B cell (primary cell): Measurements from ENCODE around the gene MID1IP1. TPM values are rescaled to one million over a fixed set of nuclear protein-coding genes. Genes with fewer than 3 reads are reported as not detected.

Experiments
- ATAC-seq: fragments of 200-7000 bp; cut with Tn5 transposase; one replicate; pipeline ENCODE4 v1.10.0; 2021; ENCODE audit warnings: low read depth, mild to moderate bottlenecking, moderate number of reproducible peaks, moderate library complexity
- CTCF ChIA-PET: fragments of 350-600 bp; sonication (Branson Sonifier 250); formaldehyde crosslinking; loops from one replicate; lab custom pipeline; 2021; ENCODE audit warnings: antibody characterized with exemption, inconsistent platforms; lab: Charles Lee
- POLR2A ChIA-PET: fragments of 350-600 bp; sonication (Branson Sonifier 250); formaldehyde crosslinking; loops from one replicate; lab custom pipeline; 2021; ENCODE audit warnings: antibody characterized with exemption; lab: Charles Lee
- DNase-seq: peaks from one replicate; pipeline ENCODE4 v3.0.0; 2013
- H2AFZ ChIP-seq: 2 replicates; pipeline ENCODE4 v1.6.1; 2012; ENCODE audit warnings: mild to moderate bottlenecking, low read depth, low read length; ENCODE audit not compliant: insufficient read depth, poor library complexity, severe bottlenecking
- H3K27ac ChIP-seq, 2 donors: 1 replicate in 1 of 2; 2 replicates in 1 of 2; pipeline ENCODE4 v1.5.1; 2012 to 2013; ENCODE audit warnings: low read length in 2 of 2, mild to moderate bottlenecking in 2 of 2, moderate library complexity in 1 of 2
- H3K27me3 ChIP-seq, 4 experiments: fragments of 200-600 bp in 1 of 4; sonication (generic) in 1 of 4; replicated peaks in 1 of 4; 1 replicate in 2 of 4; 2 replicates in 2 of 4; pipeline versions ENCODE4 v1.6.1 to v1.7.0; 2013 to 2016; ENCODE audit warnings: low read length in 3 of 4, mild to moderate bottlenecking in 2 of 4, mixed read lengths in 1 of 4, moderate library complexity in 1 of 4; ENCODE audit not compliant: insufficient read depth in 4 of 4, control insufficient read depth in 3 of 4; ENCODE audit errors: control extremely low read depth in 1 of 4
- H3K36me3 ChIP-seq, 2 experiments: replicated peaks in 1 of 2; 1 replicate in 1 of 2; 2 replicates in 1 of 2; pipeline versions ENCODE4 v1.6.1 to v1.7.1; 2013; ENCODE audit warnings: low read length in 1 of 2; ENCODE audit not compliant: insufficient read depth in 2 of 2, control insufficient read depth in 1 of 2; ENCODE audit errors: control extremely low read depth in 1 of 2, extremely low read depth in 1 of 2
- H3K4me1 ChIP-seq, 2 donors: fragments of 200-600 bp in 1 of 2; sonication (generic) in 1 of 2; 1 replicate in 1 of 2; 2 replicates in 1 of 2; pipeline versions ENCODE4 v1.5.1 to v1.6.1; 2013 to 2017; ENCODE audit warnings: low read length in 2 of 2; ENCODE audit not compliant: control insufficient read depth in 2 of 2, insufficient read depth in 2 of 2
- H3K4me2 ChIP-seq: replicated peaks from 2 replicates; pipeline ENCODE3; 2012; ENCODE audit warnings: mild to moderate bottlenecking, low read depth, low read length; ENCODE audit not compliant: poor library complexity, severe bottlenecking
- H3K4me3 ChIP-seq, 5 experiments: fragments of 200-600 bp in 1 of 5; sonication (generic) in 1 of 5; 1 replicate in 3 of 5; 2 replicates in 2 of 5; pipeline versions ENCODE4 v1.5.1 to v1.7.0; 2011 to 2016; ENCODE audit warnings: low read length in 4 of 5, mild to moderate bottlenecking in 4 of 5, low read depth in 2 of 5, control low read depth in 1 of 5, moderate library complexity in 1 of 5; ENCODE audit not compliant: insufficient read depth in 1 of 5; ENCODE audit errors: control extremely low read depth in 1 of 5, extremely low read depth in 1 of 5
- H3K79me2 ChIP-seq: fragments of 200-600 bp; sonication (generic); one replicate; pipeline ENCODE4 v1.6.0; 2016; ENCODE audit warnings: low read length; ENCODE audit not compliant: control insufficient read depth, insufficient read depth
- H3K9ac ChIP-seq: fragments of 200-600 bp; sonication (generic); 2 replicates; pipeline ENCODE4 v1.6.1; 2017; ENCODE audit warnings: mild to moderate bottlenecking, low read length, moderate library complexity
- H3K9me3 ChIP-seq, 3 donors: one replicate each; pipeline versions ENCODE4 v1.6.1 to v1.7.1; 2013; ENCODE audit warnings: low read length in 2 of 3; ENCODE audit not compliant: control insufficient read depth in 2 of 3, insufficient read depth in 1 of 3; ENCODE audit errors: control extremely low read depth in 1 of 3
- H4K20me1 ChIP-seq: 2 replicates; pipeline ENCODE4 v1.6.0; 2012; ENCODE audit warnings: mild to moderate bottlenecking, low read length; ENCODE audit not compliant: insufficient read depth, control insufficient read depth, poor library complexity, severe bottlenecking
- H3K27ac Mint-ChIP-seq: one replicate; pipeline ENCODE4 v1.8.0; 2021; ENCODE audit warnings: mixed read lengths
- H3K27me3 Mint-ChIP-seq: one replicate; pipeline ENCODE4 v1.8.0; 2021; ENCODE audit warnings: mixed read lengths
- H3K4me1 Mint-ChIP-seq: one replicate; pipeline ENCODE4 v1.8.0; 2021; ENCODE audit warnings: mixed read lengths
- H3K4me3 Mint-ChIP-seq: one replicate; pipeline ENCODE4 v1.8.0; 2021; ENCODE audit warnings: mixed read lengths
- H3K9me3 Mint-ChIP-seq: one replicate; pipeline ENCODE4 v1.8.0; 2022; ENCODE audit warnings: mixed read lengths; ENCODE audit not compliant: insufficient read depth
- EZH2 ChIP-seq: IDR thresholded peaks from 2 replicates; pipeline ENCODE4 v1.6.1; 2012; ENCODE audit warnings: borderline replicate concordance, low read depth, mild to moderate bottlenecking, moderate library complexity, low read length; ENCODE audit not compliant: insufficient read depth, poor library complexity, severe bottlenecking
- WGBS: methylation state at CpG from one replicate; pipeline ENCODE4 v1.1.5; 2013; ENCODE audit warnings: missing lambda C conversion rate; ENCODE audit not compliant: insufficient coverage; 5-methylcytosine and 5-hydroxymethylcytosine counted together
- intact Hi-C: fragments of 100-400 bp; cut with micrococcal nuclease; formaldehyde crosslinking; loops from one replicate; pipeline ENCODE4 v1.10.0; 2022
- polyA minus RNA-seq: library from RNA; depleted of rRNA, polyadenylated mRNA; stranded (reverse); fragments of >200 nt; gene quantifications from 2 replicates; pipeline ENCODE4 v1.2.3, GENCODE V29; 2012
- polyA plus RNA-seq: library from polyadenylated mRNA; depleted of rRNA; stranded (reverse); fragments of >200 nt; gene quantifications from 2 replicates; pipeline ENCODE4 v1.2.3, GENCODE V29; 2012
- total RNA-seq, 2 donors: library from RNA; stranded (reverse); fragments of 120-200 nt in 1 of 2; gene quantifications; 1 replicate in 1 of 2; 2 replicates in 1 of 2; pipeline versions ENCODE4 v1.2.3 to v1.2.4, GENCODE V29; 2013 to 2022
- TF ChIP-seq, protein P1 (sequence below): fragments of 200-600 bp; IDR thresholded peaks from one replicate; pipeline ENCODE4 v1.8.0; 2022; ENCODE audit warnings: antibody characterized with exemption, mild to moderate bottlenecking

The MID1IP1 gene, protein sequence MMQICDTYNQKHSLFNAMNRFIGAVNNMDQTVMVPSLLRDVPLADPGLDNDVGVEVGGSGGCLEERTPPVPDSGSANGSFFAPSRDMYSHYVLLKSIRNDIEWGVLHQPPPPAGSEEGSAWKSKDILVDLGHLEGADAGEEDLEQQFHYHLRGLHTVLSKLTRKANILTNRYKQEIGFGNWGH
- total RNA-seq: 46.2 and 47.8 TPM in 2 replicates
- 19.9 TPM for total RNA-seq (2013)
- polyA plus RNA-seq: 27.6 and 28.2 TPM in 2 replicates
- 34.8 and 43.2 TPM in 2 replicates for polyA minus RNA-seq

DNA sequence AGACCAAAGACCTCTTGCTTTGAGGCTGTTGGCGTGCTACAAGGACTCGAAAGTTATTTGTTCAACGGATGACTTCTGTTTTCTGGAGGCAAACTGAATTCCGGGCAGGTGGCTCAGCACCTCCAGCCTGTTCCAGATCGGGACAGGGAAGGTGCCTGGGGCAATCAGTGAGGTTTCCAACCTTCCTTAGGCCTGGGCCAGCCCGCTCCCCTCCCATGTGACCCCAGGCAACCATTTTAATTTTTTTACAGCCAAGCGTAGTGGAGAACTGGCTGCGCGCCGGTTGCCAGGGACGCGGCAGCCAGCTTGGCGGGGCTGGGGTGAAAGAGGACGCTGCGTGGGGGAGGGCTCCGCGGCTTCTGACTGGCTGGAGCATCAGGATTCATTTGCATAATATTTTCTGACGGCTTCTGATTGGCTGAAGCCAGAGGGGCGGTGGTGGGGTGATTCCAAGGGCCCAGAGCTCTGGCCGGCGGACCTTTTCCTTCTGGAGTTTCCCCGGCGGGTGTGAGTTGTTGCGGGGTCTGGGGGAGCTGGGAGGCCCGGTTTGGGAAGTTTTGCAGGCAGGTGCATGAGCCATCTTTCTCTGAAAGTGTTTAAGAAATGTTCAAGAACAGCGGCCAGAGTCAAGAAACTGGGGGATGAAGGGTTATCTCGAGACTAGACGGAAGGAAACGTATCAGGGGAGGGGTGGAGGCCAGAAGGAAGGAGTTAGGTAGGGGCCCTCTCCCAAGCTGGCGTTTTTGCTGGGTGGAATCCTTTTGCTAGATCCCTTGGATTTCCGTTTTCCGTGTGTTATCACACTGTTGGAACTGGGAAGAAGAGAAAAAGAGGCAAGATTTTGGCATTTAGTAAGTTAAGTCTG is at the start of gene MID1IP1:
Gene MID1IP1 (plus strand): TSS at position 479 of the 865 bp plus-strand sequence. CDS start 3,488 bp downstream, outside the sequence.
- Histone ChIP-seq H3K79me2 (peaks cover 15% of the 10 kb centered on the region), H2AFZ (peak within 1 kb of the TSS; percentile 63), H3K36me3 (no peaks in the 10 kb centered on the region), H3K9ac (peak within 1 kb of the TSS; percentile 59), H3K27ac (peak within 1 kb of the TSS; percentile 47 to 74), H4K20me1 (no peaks in the 10 kb centered on the region), H3K9me3 (no peaks in the 10 kb centered on the region), H3K4me3 (peak within 1 kb of the TSS; percentile 40 to 75 (median 58)), H3K27me3 (peaks cover 0 to 3% (median 0%) of the 10 kb centered on the region in 4 experiments), H3K4me1 (peaks cover 14 to 27% of the 10 kb centered on the region in 2 donors), H3K4me2 (peak within 1 kb of the TSS; percentile 74)
- POLR2A ChIA-PET: interaction anchor here (0.9 to 1.2 kb wide), 2 partner anchors 78 to 80 kb away, joined by 4 read pairs; no protein-coding TSS in a partner anchor
- ATAC-seq: peak; percentile 26
- peak within 1 kb of the TSS; percentile 86 for H3K27ac Mint-ChIP-seq
- TF ChIP-seq, protein P1, sequence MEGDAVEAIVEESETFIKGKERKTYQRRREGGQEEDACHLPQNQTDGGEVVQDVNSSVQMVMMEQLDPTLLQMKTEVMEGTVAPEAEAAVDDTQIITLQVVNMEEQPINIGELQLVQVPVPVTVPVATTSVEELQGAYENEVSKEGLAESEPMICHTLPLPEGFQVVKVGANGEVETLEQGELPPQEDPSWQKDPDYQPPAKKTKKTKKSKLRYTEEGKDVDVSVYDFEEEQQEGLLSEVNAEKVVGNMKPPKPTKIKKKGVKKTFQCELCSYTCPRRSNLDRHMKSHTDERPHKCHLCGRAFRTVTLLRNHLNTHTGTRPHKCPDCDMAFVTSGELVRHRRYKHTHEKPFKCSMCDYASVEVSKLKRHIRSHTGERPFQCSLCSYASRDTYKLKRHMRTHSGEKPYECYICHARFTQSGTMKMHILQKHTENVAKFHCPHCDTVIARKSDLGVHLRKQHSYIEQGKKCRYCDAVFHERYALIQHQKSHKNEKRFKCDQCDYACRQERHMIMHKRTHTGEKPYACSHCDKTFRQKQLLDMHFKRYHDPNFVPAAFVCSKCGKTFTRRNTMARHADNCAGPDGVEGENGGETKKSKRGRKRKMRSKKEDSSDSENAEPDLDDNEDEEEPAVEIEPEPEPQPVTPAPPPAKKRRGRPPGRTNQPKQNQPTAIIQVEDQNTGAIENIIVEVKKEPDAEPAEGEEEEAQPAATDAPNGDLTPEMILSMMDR: no peak
- TF ChIP-seq EZH2: no peak
- no peaks in the 10 kb centered on the region for H3K9me3 Mint-ChIP-seq
- DNase-seq: peak; percentile 71
- CTCF ChIA-PET: interaction anchor here (1.2 kb wide), 2 partner anchors 78 to 183 kb away, joined by 3 to 4 read pairs; no protein-coding TSS in a partner anchor
- H3K4me1 Mint-ChIP-seq: peaks cover 25% of the 10 kb centered on the region
- intact Hi-C loops: loop anchor here (2.0 to 10.0 kb wide), 3 partner anchors 186 to 1374 kb away; no protein-coding TSS in a partner anchor
- H3K27me3 Mint-ChIP-seq: peaks cover 3% of the 10 kb centered on the region
- H3K4me3 Mint-ChIP-seq: peak within 1 kb of the TSS; percentile 88
- 9% methylated on average over 24 of the region's 32 CpGs for WGBS
